ENCODE data around the gene STAMBP. TPM values are rescaled to one million over a fixed set of nuclear protein-coding genes. Genes with fewer than 3 reads are reported as not detected.
"Not testable (repeated sequence)": the region's sequence is repeated elsewhere in the genome, so short reads cannot be mapped to it uniquely, and the experiment has no call there.

The STAMBP gene
- polyA plus RNA-seq, 3 donors = 15.1 to 27.9 (median 18.1) TPM

DNA sequence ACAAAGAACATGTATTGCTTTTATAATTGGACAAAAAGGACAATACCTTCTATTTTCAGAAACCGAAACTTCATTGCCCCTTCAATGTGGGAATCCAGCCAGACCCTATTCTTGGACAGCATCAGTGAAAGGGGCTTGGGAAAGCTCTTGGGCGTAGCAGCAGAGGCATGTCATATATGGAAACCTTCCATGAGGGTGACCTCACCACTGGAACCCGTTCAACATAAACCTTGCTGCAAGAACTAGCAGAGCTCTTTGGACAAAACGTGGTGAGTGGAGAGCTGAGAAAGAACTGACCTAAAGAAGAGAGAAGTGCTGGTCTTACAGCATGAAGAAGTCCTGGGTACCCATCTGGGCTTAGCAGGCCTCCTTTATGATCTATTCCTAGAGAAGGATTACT, 41.3 kb downstream of the STAMBP start:
- WGBS, 3 donors = 44 to 60% (median 47%) methylated on average over 4 of the region's 4 CpGs
- H3K27ac ChIP-seq (ENCODE audit: low read depth, low read length) = no peak overlapping the region

DNA sequence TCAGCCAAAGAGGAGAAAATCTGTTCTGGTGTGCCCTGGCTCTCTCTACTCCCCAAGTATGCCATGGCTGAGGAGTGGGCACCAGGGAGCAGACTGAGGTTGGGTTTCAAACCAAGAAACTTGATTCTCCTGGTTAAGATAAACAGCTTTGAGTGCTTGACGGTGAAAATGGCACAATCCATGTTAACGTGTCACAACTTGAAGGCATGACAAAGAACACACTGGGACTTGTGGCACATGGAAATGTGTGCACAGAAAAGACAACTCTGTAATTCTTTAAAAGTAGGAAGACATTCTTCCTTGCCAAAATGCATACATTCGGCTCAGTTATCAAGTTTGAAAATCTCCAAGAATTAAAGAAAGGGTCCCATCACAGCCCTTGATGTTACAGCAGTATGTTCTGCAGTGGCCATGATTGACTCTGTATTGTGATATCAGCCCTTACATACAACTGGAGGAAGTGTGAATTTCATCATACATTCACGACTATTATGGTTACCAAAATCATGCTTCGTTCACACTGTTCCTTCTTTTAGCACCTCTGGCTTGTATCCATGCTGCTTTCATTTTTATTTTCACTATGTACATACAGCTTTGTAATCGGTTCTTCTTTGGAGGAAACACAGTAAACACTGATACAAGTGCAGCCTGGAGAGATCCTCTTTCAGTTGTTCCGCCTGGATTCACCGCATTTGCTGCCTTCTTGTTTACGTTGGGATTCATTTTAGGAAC, 48.5 kb downstream of the STAMBP start:
- H3K27ac ChIP-seq (ENCODE audit: low read depth, low read length) = no peak overlapping the region
- WGBS, 3 donors = 53 to 64% (median 61%) methylated on average over 9 of the region's 9 CpGs

DNA sequence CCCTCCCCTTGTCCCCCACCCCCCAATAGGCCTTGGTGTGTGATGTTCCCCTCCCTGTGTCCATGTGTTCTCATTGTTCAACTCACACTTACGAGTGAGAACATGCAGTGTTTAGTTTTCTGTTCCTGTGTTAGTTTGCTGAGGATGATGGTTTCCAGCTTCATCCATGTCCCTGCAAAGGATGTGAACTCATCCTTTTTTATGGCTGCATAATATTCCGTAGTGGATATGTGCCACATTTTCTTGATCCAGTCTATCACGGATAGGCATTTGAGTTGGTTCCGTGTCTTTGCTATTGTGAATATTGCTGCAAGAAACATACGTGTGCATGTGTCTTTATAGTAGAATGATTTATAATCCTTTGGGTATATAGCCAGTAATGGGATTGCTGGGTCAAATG, 49.2 kb downstream of the STAMBP start:
- WGBS, 3 donors = 91 to 95% (median 95%) methylated on average over 5 of the region's 5 CpGs
- not testable (repeated sequence) for H3K27ac ChIP-seq (ENCODE audit: low read depth, low read length)

DNA sequence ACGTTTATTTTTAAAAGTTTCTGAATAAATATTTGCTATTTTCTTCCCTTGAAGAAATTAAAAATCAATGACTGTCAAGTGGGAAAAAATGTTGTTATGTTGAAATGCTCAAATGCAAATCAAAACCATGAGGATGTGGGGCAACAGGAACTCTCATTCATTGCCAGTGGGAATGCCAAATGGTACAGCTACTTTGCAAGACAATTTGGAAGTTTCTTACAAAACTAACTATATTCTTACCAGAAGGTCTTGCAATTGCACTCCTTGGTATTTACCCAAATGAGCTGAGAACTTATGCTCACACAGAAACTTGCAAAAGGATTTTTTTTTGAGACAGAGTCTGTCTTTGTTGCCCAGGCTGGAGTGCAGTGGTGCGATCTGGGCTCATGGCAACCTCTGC, 56.6 kb downstream of the STAMBP start:
- H3K27ac ChIP-seq (ENCODE audit: low read depth, low read length) = no peak overlapping the region
- 51 to 61% (median 59%) methylated on average over 2 of the region's 2 CpGs for WGBS, 3 donors

DNA sequence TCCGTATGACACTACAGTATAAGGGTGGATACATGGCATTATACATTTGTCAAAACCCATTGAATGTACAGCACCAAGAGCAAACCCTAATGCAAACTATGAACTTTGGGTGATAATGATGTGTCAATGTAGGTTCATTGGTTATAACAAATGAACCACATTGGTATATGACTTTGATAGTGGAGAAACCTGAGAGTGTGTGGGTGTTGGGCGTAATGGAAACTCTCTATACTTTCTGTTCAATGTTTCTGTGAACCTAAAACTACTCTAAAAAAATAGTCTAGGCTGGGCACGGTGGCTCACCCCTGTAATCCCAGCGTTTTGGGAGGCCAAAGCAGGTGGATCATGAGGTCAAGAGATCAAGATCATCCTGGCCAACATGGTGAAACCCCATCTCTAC, 57.6 kb downstream of the STAMBP start:
- 82 to 91% (median 85%) methylated on average over 4 of the region's 4 CpGs for WGBS, 3 donors
- H3K27ac ChIP-seq (ENCODE audit: low read depth, low read length) = no peak overlapping the region

DNA sequence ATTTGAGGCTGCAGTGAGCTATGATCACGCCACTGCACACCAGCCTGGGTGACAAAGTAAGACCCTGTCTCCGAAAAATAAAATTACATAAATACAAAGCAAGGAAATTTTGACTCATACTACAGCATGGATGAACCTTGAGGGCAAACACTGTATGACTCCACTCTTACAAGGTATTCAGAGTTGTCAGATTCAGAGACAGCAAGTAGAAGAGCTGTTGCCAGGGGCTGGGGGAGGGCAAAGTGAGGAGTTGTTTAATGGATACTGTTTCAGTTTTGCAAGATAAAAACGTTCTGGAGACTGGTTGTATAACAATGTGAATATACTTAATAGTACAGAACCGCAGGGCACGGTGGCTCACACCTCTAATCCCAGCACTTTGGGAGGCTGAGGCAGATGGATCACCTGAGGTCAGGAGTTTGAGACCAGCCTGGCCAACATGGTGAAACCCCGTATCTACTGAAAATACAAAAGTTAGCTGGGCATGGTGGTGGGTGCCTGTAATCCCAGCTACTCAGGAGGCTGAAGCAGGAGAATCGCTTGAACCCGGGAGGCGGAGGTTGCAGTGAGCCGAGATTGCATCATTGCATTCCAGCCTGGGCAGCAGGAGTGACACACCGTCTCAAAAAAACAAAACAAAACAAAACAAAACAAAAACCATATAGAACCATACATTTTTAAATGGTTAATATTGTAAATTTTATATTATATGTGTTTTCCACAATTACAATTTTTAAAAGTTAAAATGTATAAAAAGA, 59.0 kb downstream of the STAMBP start:
- 76 to 79% (median 76%) methylated on average over 11 of the region's 11 CpGs for WGBS, 3 donors
- not testable (repeated sequence) for H3K27ac ChIP-seq (ENCODE audit: low read depth, low read length)

DNA sequence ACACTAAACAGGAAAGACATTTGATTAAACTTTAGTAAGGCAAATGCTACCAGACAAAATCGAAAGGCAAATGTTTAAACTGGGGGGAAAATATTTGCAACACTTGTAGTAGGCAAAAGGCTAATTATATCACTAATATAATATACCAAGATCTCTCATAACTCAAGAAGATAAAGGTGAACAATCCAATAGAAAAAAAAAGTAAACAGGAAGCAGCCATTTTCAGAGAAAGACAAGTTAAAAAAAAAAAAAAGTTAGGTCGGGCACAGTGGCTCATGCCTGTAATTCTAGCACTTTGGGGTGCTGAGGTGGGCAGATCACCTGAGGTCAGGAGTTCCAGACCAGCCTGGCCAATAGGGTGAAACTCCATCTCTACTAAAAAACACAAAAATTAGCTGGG, 59.6 kb downstream of the STAMBP start:
- no peak overlapping the region for H3K27ac ChIP-seq (ENCODE audit: low read depth, low read length)
- 51 to 62% (median 53%) methylated on average over 2 of the region's 2 CpGs for WGBS, 3 donors

DNA sequence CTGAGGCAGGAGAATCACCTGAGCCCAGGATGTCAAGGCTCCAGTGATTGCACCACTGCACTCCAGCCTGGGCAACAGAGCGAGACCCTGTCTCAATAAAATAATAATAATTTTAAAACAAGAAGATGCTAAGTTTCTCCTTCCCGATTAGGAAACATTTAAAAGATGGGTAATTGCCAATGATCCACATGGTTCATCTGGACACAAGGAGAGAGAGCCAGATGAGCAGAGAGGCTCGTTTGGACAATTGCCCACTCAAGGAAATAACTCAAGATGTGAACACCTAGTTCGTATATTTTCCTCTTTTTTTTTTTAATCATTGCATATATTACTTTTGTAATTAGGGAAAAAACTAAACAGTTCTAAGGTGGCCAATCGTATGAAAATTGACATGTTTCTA, 60.4 kb downstream of the STAMBP start:
- 66 to 71% (median 68%) methylated on average over 5 of the region's 5 CpGs for WGBS, 3 donors
- H3K27ac ChIP-seq (ENCODE audit: low read depth, low read length) = no peak overlapping the region

DNA sequence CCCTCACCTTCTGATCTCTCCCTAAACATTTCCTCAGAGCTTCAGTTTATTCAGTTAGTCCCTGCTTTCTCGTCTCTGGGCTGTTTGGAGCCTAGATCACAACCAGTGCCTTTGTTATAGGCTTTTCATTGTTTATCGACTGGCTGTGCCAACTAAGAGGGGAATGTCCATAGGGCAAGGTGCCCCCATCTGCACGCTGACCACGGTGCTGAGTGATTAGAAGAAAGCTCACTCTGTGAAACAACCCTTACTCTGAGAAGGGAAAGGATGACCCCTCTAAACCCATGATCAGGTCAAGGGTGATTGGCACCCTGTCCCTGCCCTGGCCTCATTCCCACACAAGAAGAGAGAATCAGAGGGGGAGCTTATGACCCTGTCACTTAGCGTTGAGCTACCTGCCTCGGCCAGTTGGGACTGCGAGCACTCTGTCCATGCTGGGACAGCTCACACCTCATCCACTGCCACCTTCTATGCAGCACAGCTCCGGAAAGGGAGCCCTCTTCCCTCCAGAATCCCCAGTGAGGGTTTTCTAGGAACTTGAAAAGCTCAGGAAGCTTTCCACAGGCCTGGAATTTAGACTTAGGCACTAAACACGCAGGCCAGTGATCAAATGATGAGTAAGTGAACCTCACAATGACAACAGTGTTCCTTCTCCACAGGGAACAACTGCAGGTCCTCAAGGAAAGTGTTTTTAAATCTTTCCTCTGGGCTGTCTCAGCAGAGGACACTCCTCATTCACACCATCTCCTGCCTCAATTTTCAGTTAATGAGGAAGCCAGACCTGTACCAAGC, 61.7 kb downstream of the STAMBP start:
- 58 to 83% (median 80%) methylated on average over 9 of the region's 9 CpGs for WGBS, 3 donors
- H3K27ac ChIP-seq (ENCODE audit: low read depth, low read length) = no peak overlapping the region

DNA sequence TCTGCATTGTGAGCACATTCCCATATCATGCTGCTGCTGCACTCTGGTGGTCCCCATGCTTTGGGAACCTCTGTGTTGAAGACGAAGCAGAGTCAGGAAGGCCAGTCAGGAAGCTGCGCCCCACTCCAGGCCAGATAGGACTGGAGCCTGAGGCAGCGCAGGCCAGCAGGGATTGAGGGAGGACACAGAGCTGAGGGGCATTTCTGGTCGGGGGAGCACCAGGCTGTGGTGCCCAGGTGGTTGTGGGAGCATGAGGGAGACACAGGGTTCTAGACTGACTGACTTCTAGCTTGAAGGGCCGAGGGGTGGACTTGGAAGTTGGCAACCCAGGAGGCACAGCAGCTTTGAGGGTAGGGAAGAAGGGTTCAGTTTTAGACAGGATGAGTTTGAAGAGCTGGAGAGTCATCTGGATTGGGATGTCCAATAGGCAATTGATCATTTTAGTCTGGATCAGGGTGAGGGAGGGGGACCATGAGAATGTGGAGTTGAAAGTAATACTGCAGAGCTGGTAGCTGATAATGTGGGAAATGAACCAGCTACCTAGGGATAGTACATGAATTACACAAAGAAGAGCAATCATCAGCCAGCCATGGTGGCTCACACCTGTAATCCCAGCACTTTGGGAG, 62.6 kb downstream of the STAMBP start:
- no peak overlapping the region for H3K27ac ChIP-seq (ENCODE audit: low read depth, low read length)
- WGBS, 3 donors = 87 to 92% (median 87%) methylated on average over 4 to 5 of the region's 5 CpGs

DNA sequence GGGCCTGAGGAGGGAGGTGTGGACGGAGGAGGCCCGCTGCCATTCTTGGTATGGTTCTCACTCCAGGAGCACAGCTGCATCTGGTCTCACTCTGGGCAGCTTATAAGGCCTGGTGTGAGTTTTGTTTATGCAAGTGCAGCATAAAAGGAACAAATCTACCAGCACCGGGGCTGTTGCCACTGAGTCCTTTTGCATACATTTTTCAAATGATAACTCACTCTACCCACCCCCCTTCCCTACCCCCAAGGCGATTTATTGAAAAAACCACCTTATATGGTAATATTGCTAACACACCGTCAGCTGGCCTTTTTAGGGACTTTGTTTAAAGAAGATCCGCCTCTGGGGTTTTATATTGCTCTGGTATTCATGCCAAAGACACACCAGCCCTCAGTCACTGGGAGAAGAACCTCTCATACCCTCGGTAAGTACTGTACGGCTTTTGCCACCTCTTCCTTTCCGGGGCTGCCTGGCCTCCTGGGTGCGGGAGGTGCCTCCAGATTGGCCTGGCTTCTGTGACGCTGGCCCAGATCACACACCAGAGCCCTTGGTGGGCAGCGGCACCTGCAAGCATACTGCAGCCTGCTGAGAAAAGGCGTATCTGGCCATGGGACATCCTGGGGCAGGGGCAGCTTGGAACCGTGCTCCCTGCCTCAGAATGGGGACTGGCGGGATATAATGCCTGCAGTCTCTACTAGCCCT, 64.0 kb downstream of the STAMBP start, which contains the start of gene ACTG2:
Gene ACTG2, plus strand, starts transcription at position 378 of the 699 bp plus-strand sequence. CDS start 8,304 bp downstream, outside the sequence.
- no peak within 1 kb of the TSS for H3K27ac ChIP-seq (ENCODE audit: low read depth, low read length)
- 73 to 78% (median 77%) methylated on average over 15 of the region's 15 CpGs for WGBS, 3 donors

DNA sequence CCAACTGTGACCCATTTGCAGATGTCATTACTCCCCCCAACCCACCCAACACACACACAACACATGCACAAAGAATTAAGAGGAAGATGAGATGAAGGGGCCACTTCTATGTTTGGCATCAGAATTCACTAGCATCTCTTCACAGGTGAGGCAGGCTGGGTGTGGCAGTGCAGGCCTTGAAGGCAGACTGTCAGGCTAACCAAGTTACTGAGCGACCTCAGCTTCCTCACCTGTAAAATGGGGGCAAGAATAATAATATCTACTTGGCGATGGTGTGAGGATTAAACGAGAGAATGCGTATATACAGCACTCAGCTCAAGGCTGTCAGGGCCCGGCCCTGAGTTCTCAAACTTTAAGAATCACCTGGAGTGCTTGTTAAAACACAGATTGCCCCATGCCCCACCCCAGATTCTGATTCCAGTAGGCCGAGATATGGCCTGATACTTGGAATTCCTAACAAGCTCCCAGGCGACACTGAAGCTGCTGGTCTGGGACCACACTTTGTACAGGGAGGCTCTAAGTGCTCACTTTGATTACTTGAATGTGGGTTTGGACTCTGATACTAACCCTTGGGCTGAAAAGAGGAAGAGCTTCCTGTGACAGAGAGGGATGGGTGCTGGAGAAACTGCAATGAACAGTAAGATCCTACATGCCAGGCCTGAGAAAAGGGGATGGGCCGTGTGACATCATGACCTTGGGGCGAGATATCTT, 65.2 kb downstream of the STAMBP start:
- H3K27ac ChIP-seq (ENCODE audit: low read depth, low read length) = no peak overlapping the region
- 83 to 92% (median 87%) methylated on average over 9 of the region's 9 CpGs for WGBS, 3 donors

DNA sequence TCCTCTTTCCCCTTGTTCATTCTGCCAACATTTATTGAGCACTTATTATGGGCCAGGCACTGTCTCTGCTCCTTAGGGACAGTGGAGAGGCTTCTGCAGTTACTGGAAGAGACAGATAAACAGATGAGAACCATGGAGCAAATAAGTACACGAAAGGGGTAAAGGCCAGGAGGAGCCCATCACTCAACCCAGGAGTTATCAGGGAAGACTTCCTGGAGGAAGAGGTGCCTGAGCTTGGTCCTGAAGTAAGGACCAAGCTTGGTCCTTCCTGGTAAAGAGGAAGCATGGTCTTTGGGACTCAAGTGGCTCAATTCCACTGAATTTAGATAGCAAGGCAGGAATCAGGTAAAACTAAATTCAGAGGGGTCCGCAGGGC, 65.7 kb downstream of the STAMBP start:
- 93 to 95% (median 95%) methylated on average over 2 of the region's 2 CpGs for WGBS, 3 donors
- no peak overlapping the region for H3K27ac ChIP-seq (ENCODE audit: low read depth, low read length)

DNA sequence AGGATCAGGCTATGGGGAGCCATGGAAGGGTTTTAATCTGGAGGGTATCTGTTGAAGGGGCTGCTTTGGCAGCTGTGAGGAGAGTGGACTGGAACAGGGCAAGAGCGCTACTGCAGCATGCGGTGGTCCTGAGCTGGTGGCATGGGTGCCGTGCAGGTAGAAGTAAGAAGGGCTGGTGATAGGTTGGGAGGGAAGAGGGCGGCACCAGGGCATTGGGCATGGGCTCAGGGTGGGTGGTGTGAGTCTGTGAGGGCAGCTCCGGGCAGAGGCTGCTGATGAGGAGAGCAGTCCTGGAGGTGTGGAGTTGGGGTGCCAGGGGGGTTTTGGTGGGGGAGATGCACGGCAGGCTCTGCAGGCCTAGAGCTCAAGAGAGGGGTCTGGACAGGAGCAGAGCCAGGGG, 66.1 kb downstream of the STAMBP start:
- no peak overlapping the region for H3K27ac ChIP-seq (ENCODE audit: low read depth, low read length)
- 76 to 89% (median 77%) methylated on average over 6 of the region's 6 CpGs for WGBS, 3 donors

DNA sequence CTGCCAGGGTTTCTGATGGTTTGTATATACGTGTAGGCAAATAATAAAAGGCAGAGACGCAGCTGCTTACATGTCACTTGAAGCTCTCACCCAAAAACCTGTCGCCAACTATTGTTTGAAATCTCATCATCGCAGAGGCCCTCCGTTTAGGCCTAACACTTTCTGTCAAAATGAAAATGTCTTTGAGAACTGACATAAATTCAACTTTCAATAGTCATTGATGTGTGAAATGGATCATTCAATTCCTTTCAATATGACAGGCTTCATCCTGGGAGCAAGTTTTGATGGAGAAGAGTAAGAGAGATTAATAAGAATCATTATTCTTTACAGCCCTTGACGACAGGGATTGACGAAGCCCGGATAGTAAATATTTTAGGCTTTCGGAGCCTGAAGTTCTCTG, 66.7 kb downstream of the STAMBP start:
- no peak overlapping the region for H3K27ac ChIP-seq (ENCODE audit: low read depth, low read length)

DNA sequence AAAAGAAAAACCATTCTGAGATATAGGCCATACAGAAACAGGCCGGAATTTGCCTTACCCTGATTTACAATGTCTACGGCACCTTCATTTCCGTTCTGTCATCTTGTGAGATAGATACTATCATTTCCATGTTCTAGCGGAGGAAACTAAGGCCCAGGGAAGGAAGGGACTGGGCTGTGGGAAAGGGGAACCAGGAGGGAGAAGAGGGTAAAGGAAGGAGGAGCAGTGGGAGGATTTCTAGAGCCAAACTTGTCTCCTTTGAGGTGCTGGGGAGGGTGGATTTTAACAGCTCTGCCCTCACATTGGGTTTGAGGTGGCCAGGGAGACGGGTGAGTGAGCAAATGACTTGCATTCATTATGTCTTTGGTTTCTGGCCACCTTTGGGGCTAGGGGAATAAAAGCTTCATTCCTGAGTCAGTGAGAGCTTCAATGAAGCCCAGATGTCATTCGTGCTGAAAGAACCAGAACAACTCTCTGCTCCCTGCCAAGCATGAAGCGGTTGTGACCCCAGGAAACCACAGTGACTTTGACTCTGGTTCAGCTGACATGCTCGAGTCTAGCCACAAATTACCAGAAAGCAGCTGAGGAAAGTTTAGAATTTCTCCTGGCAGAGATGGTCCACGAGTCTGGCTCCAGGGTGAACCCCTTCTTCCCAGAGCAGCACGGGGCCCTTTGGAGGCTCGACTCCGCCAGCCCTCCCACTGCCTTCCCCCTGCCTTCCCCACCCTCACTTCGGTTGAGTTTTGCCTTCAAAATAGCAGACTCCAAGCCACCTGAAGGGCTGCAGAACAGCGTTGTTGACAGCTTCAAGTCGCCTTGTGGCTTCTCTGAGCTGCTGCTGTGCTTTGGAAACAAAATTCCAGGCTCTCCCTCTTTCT, 67.8 kb downstream of the STAMBP start:
- no peak overlapping the region for H3K27ac ChIP-seq (ENCODE audit: low read depth, low read length)
- 42 to 65% (median 46%) methylated on average over 15 of the region's 15 CpGs for WGBS, 3 donors

More for the DNA sequence above, 66.7 kb downstream of the STAMBP start:
- 77 to 85% (median 81%) methylated on average over 9 of the region's 9 CpGs for WGBS, 3 donors

DNA sequence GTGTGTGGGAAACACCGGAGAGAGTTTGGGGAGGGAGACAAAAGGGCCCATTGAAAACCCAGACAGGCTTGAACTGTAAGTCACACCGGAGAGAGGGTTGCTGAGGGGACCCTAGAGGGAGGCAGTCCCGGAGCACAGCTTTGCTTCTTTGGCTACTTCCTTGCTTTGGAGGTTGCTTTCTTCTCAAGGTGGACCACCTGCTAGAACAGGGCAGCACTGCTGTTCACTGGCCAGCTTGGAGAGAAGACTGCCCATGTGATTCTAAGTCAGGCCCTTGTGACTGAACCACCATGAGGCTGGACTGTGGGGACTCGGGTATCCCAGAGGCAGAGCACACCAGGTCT, 68.5 kb downstream of the STAMBP start:
- no peak overlapping the region for H3K27ac ChIP-seq (ENCODE audit: low read depth, low read length)
- 51 to 70% (median 70%) methylated on average over 4 of the region's 4 CpGs for WGBS, 3 donors

Measured in adipose tissue (tissue), 3 donors.